GM21390 (cell line): ENCODE results near the gene KIFC1.

Source experiments
- ATAC-seq: cut with Tn5 transposase; IDR thresholded peaks from one replicate; pipeline ENCODE4 v1.9.1; 2021; ENCODE audit not compliant: unreplicated experiment

Gene KIFC1

DNA sequence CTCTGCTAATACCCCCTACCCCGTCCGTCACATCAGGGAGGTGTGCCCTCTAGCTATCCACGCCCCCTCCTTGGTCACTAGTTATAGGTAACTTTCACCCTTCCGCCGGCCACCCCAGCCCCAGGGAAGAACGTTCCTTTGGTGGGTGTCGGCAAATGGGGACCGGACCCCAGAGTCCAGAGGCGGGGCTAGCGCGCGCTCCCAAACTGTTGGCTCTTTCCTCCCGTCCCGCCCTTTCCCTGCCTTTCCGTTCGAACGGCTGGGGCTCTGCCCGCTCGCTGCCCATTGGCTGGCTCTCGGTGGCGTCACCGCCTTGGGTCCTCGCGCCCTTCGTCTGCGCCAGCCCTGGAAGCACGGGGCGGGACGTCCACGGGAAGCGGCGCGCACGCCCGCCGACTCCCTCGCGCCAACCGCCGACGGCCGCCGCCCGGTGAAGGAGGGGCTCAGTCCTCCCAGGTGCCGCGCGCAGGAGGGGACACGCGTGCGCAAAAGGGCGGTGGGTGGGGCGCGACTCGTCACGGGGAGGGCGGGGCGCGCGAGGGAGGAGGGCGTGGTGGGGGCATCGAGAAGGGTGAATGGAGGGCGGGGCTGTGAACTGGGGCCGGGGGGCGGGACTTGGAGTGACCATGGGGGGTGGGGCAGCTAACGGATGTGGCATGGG, 18.6 kb downstream of the KIFC1 start:
- ATAC-seq: peak; percentile 75

DNA sequence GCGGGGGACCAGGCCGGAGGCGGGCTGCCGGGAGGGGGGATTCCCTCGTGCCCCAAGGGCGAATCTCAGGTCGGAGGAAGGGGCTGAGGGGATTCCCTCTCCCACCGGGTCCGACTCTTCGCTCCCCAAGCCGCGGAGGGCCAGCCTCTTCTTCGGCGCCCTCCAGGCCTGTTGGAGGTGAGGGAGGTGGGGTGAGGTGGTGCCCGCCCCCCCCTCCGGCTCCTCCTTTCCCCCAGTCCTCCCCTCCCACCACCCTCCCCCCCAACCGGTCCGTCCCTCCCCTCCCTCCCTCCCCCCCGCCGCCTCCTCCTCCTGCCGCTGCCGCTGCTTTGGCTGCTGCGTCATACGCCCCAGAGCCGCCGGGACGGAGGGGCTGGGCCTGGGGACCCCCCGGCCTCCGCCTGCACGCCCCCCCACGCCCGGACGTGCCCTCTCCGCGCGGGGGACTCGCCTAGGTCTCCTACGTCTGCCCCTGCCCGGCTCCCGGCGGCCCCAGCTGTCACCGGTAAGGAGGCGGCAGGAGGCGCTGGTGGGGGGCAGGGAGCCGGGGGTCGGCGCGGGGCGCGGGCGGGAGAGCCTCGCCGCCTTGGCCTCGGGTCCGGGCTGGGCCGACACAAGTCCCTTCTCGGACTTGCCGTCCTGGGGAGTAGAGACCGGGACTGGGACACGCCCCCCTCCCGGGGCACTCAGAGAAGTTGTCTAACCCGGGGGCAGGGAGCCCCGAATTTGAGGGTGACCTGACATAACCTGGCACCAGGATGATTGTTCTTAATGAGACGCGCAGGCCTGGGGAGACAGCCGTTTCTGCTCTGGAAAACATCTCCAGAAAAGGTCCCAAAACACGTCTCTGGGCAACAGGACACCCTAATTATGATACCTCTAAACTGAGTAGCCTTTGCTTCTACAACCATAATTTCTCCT, 19.3 kb downstream of the KIFC1 start, which contains the start of gene PHF1:
TSS of gene PHF1 (plus strand) at position 304 of the 921 bp plus-strand sequence. CDS start 1,250 bp downstream, outside the sequence.
- peak; percentile 26 for ATAC-seq

DNA sequence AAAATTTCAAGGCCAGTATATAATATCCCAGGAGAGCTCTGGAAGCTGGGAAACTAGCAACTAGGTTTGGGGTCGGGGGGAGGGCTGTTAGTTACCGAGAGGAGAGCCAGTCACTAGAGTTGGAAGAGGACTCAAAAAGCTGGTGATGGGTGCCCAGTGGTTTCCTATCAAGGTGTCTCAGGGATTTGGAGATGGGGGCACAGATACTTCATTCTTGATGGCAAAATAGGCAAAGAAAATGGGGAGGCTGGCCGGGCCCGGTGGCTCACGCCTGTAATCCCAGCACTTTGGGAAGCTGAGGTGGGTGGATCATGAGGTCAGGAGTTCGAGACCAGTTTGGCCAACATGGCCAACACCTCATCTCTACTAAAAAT, 20.0 kb downstream of the KIFC1 start:
- ATAC-seq: no peak

DNA sequence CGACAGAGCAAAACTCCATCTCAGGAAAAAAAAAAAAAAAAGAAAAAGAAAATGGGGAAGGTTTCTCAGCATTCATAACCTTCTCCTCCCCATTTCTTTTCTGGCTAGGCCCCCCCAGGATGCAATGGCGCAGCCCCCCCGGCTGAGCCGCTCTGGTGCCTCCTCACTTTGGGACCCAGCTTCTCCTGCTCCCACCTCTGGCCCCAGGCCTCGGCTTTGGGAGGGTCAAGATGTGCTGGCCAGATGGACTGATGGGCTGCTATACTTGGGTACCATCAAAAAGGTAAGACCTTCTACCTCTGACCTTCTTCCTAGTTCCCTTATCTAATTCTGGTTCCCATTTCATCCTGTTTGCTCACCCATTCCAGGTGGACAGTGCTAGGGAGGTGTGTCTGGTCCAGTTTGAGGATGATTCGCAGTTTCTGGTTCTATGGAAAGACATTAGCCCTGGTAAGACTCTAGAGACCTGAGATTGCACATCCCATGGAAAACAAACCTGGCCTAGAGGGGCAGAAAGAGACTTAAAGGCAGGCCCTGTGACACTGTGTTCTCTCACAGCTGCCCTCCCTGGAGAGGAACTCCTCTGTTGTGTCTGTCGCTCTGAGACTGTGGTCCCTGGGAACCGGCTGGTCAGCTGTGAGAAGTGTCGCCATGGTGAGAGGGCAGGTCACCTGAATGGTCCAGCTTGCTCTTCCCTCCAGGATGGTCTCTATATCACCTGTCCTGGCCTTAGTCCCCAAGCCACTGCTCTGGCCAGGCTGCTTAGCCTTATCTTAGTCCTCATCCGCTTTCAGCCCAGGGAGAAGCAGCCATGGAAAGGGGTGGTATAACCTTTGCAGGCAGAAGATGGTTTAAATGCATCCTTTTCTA, 20.8 kb downstream of the KIFC1 start:
- no peak for ATAC-seq

DNA sequence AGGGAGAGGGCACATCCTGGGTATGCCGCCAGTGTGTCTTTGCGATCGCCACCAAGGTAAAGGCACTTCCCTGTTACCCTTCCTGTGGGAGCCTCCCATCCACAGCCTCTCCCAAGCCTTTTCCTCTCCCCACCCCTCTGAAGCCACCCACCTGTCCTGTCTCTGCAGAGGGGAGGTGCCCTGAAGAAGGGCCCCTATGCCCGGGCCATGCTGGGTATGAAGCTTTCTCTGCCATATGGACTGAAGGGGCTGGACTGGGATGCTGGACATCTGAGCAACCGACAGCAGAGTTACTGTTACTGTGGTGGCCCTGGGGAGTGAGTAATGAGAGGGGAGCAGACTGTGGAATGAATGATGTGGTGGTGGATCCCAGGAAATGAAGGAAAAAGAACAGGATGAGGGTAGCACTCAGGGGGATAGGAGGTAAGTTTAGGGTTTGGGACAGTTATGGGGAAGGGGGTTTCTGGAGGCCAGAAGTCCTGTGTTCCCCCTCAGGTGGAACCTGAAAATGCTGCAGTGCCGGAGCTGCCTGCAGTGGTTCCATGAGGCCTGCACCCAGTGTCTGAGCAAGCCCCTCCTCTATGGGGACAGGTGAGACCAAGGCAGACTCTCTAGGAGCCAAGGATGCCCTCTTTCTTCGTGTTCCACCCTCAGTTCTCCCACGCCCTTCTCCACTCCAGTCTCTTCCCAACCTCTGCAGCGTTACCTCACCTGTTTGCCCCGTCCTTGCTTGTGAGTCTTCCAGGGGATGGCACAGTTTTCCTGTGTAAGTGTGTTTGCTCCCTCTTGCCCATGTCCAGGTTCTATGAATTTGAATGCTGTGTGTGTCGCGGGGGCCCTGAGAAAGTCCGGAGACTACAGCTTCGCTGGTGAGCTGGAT, 21.9 kb downstream of the KIFC1 start:
- ATAC-seq: no peak

DNA sequence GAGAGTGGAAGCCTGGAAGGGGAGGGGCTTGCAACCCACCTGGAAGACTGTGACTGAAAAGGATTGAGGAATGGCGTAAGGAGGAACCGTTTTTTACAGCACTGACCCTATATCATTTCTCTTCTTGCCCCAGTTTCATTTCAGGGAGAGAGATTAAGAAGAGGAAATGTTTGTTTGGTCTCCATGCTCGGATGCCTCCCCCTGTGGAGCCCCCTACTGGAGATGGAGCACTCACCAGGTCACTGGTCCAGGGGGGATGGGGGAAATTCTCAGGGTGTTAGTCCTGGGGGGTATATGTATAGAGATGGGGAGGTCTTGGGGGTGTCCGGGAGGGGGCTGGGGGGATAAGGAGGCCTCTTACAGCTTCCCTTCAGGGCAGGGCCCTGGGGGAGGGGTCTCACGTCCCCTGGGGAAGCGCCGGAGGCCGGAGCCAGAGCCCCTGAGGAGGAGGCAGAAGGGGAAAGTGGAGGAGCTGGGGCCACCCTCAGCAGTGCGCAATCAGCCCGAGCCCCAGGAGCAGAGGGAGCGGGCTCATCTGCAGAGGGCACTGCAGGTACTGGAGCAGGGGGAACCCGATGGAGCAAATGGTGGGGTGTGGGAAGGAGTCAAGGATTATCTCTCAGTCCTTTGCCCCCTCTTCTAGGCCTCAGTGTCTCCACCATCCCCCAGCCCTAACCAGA, 23.1 kb downstream of the KIFC1 start:
- no peak for ATAC-seq

DNA sequence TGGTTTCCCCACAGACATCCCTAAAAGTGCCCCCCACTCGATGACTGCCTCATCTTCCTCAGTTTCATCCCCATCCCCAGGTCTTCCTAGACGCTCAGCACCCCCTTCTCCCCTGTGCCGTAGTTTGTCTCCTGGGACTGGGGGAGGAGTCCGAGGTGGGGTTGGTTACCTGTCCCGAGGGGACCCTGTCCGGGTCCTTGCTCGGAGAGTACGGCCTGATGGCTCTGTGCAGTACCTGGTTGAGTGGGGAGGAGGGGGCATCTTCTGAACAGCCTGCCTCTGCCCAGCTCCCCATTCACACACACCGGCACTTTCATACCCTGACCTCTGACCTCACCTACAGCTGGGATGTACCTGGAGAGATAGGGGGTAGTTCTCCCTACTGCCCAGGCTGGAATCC, 24.2 kb downstream of the KIFC1 start:
- ATAC-seq: no peak

DNA sequence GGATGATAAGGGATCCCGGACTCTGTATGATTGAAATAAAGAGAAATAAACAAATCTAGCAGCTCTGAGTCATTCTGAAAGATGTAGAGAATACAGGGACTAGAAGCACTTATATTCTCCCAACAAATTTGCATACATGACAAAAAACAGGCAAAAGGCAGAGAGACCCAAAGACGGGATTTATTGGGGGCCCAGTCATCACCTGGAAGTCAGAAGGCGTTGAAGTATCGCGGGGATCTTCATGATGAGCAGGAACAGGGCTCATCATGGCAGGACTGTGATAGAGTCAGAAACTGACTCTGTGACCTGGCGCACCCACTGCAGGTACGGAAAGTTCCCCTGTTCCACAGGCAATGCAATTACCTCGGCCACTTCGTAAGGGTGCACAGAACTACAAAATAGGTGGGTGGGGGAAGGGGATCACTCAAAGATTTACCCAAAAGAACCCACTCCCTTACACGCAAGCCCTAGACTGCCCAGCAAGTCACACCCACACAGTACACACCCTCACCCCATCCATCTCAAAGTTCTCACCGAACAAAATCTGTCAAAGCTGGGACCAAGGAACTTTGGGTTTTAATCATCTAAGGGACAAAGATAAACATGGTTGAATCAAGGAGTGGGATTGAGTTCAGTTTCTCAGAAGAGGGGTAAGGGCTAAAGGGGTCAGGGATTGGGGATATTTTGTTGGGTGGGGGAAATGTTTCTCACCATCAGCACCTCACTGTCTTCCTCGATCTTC, 24.9 kb downstream of the KIFC1 start:
- ATAC-seq: no peak

DNA sequence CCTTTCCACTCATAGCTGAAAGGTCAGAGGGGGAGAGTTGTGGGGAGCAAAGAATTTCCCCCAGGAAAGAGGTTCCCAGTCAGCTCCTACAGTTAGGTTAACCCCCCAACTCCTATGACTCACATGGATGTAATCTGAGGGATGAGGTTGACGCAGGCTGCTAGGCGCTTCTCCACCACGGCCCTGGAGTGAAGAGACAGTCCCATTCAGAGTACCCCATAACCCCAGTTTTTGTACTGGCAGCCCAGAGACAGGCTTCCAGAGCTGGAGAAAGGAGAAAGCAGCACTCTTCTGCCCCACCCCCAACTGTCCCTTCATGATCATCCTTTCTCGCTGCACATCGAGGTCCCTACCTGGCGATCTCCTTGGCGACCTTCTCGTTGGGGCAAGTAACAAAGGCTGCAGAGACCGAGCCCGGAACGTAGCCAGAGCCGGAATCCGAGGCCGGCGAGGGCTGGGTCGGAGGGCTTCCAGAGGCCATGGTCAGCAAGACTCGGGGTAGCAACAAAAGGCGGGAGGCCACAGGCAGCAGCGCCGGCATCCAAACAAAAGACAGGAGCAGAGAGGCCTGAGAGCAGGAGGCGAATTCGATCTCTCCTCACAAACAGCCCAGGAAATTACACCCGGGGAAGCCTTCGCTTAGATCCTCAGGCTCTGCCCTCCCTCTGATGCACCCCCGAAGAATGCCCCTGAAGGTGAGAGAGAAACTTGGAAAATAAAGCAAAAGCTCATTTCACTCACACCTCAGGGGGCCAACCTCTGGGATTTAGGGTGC, 25.7 kb downstream of the KIFC1 start:
- no peak for ATAC-seq

DNA sequence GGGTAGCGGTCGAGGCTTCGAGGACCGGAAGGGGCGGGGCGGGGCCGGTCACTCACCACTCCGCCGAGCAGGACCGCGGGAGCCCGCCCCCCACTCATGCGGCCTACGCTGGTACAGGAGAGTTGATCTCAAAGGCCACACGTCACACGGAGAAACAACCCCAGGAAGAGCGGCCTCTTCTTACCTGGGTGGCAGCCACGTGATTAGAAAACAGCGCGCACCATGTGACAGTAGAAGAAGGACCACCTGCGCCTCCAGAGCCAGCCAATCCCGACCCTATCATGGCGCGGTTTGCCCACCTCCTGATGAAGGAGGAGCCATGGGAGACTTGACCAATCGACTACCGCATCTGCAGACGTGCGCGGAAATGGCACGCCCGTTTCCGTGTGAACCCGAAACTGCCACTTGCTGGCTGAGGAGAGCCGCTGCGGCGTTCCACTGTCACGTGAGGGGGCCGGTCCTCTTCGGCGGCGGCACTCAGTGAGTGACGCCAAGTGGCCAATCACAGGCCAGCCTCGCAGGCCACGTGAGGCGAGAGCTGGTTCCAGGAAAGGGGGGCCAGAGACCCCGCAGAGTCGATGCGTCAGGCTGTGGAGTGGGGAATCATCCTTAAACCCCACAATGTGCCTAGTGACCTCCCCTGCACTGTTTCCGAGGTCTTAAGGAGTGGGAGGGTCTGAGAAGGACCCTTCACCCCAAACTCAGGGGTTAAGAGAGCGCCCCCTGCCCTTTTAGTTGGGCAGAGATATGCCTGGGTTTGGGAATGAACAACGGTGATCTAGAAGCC, 26.5 kb downstream of the KIFC1 start, which contains the start of gene CUTA:
TSS of gene CUTA (minus strand) at position 205 of the 787 bp plus-strand sequence. CDS start at position 98, 107 bp downstream.
- peak; percentile 77 for ATAC-seq

DNA sequence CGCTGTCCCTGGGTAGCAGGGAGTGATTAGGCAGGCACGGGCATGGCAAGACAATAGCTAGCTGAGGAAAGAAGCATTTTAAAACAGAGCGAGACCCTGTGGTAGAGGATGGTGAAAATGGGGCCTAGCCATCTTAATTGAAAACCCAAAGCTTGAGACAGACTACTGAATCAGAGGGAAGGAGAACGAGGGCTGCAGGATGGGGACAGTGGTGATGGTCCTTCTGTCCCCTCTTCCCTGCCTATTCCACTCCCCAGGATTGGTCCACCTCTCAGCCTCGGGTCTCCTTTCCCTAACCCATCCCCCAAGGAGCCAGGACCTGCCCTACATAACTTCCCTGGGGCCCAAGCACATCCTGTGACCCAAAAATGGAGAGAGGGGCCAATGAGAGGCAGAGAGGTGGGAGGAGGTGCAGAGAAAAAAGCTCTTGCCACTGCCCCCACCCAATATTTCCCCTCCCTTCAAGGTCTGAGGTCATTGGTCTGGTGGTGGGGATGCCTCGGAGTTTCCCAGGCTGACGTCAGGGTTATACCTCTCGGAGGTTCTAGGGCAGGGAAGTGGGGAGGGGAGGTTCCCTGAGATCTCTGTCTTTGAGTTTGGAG, 27.2 kb downstream of the KIFC1 start:
- no peak for ATAC-seq

DNA sequence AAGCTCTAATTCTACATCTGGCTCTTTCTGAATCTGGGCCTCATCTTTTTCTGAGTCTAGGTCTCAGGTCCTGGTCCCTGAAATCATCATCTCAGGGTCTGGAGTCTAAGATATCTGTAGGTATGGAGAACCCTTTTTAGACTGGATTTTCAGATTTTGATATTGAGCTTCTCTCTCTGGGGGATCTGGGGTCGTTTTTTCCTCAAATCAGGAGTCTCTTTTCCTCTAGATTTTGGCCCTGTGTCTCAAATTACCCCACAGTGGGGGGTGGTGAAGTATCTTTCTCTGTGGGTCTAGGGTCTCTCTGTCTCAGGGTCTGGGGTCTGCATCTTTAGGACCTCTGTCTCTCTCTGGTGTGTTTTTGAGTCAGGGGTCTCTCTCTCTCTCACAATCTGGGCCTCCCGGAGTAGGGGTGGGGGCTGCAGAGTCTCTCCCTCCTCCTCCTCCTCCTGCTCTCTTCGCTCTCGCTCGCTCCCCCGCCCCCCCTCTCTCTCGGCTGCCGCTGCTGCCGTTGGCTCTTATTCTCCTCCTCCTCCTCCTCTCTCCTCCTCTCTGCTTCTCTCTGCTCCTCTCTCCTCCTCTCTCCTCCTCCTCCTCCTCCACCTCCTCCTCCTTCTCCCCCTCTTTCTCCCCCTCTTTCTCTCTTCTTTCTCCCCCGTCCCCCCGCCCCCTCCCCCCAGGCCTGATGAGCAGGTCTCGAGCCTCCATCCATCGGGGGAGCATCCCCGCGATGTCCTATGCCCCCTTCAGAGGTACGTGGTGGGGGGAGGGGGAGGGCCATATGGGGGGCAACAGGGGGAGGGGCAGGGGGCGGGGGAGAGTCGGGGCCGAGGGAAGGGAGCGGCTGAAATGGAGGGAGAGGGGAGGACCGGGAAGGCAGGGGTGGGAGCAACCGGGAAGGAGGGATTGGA, 28.2 kb downstream of the KIFC1 start, which contains the start of gene SYNGAP1:
TSS of gene SYNGAP1 (plus strand) at position 486 of the 911 bp plus-strand sequence. CDS start at position 686, 200 bp downstream.
- no peak for ATAC-seq

DNA sequence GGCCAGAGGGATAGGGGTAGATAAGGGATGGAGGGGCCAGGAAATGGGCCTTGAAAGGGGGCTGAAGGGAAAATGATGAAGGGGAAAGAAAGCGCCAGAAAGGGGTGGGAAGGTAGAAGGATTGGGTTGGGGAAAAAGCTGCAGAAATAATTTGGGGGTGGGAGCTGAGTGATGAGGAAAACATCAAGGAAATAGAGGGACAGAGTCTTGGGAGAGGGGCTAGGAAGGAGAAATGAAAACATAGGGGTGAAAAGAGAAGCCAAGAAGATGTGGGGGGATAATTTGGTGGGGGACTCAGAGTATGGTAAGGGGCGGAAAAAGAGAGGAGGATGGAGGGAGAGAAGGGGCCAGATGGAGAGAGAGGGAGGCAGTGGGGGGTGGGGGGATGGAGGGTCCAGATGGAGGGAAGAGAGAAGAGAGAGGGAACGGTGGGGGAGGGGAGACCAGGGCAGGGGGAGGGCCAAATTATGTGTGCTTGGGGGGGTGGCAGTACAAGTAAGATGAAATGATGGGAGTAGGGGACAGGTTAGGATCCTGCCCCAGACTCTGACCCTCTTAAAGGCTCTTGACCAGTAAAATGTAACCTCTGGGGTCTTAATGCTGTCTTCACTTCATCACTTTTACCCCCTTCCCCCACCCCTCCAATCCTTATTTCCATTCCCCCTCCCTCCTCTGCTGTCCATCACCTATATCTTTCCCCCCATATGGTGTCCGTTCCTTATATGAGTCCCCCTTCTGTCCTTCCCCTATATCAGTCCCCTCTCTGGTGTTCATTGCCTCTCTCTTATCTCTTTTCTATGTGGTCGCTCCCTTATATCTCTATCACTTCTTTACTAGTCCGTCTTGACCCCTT, 29.1 kb downstream of the KIFC1 start:
- no peak for ATAC-seq

DNA sequence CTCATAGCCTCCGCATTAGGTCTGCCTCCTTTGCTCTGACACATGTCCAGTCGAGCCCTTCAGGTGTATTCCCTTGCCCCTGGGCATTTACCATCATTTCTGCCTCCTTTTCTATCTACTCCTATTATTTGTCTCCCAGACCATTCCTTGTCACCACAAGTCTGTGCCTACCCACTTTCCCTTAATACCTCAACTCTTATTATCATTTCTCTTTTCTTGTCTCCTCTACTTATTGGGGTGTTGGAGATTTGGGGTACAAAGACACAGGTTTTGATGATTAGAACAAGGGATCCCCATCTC, 29.7 kb downstream of the KIFC1 start:
- no peak for ATAC-seq

DNA sequence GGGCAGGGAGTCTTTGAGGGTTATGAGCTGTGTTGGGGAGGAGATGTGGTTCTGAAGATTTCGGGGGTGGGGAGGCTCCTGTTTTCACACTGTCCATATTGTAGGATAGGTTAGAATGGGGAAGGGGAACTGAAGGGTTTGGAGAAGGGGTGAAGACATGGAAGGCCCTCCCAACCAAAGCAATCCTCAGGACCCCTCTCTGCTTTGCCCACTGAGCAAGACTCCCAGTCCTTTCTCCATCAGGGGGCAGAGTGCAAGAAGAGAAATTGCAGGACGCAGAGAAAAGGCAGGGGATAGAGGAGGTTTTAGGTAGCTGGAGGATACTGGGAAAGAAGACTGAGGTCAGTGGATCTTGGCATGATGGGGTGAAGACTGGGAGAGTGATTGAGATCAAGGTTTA, 32.2 kb downstream of the KIFC1 start:
- ATAC-seq: no peak
